ENCODE results near the gene PFN4.

DNA sequence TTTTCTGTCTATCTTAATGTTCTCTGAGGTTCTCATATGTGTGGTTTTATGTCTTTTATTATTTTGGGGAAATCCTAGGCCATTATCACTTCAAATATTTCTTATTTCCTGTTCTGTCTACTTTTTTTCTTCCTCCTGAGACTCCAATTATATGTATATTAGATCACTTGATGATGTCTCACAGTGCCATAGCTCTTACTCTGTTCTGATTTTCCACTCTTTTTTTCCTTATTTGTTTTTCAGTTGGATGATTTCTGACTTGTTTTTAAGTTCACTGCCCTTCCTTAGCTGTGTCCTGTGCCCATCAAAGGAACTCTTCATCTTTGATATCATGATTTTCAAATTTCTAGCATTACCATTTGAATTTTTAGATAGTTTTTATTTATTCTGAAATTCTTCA is 24.2 kb upstream of the PFN4 start:
- TF ChIP-seq CTCF (IDR thresholded peaks at IDR 0.05 in 2 of 3, conservative IDR thresholded peaks at IDR 0.05 in 1 of 3; ENCODE audit: borderline replicate concordance in 1 of 3, insufficient read depth in 1 of 3, low read depth in 2 of 3, low read length in 2 of 3) (no peak), POLR2A (IDR thresholded peaks at IDR 0.05; ENCODE audit: borderline replicate concordance, extremely low read depth, insufficient read depth, insufficient read length) (no peak), RAD21 (IDR thresholded peaks at IDR 0.05; ENCODE audit: low read depth) (no peak), POLR2AphosphoS5 (IDR thresholded peaks at IDR 0.05; ENCODE audit: low read depth, low read length) (no peak), JUND (IDR thresholded peaks at IDR 0.05) (no peak), SP1 (IDR thresholded peaks at IDR 0.05; ENCODE audit: low read depth) (no peak)

Data from HCT116 (cell line).